ENCODE data around the gene EML4. TPM values are rescaled to one million over a fixed set of nuclear protein-coding genes. Genes with fewer than 3 reads are reported as not detected.

The EML4 gene
- total RNA-seq, 4 donors from 2014 or later = 11.6 to 29.8 (median 22.4) TPM

GRCh38 chr2:42194428-42194827 lies 25.3 kb downstream of the EML4 start:
- 92 to 97% methylated on average over 4 of the region's 4 CpGs for WGBS, 2 donors
- Histone ChIP-seq H3K4me1 (peaks cover 3 to 31% (median 3%) of the 10 kb centered on the region in 3 donors), H3K4me3 (no peak overlapping the region), H3K27me3 (no peaks in the 10 kb centered on the region), H3K27ac (no peak overlapping the region), H3K9me3 (no peaks in the 10 kb centered on the region), H3K36me3 (no peaks in the 10 kb centered on the region)
- intact Hi-C loops (cut with DNase I) = no loop called here
- TF ChIP-seq, protein P1, sequence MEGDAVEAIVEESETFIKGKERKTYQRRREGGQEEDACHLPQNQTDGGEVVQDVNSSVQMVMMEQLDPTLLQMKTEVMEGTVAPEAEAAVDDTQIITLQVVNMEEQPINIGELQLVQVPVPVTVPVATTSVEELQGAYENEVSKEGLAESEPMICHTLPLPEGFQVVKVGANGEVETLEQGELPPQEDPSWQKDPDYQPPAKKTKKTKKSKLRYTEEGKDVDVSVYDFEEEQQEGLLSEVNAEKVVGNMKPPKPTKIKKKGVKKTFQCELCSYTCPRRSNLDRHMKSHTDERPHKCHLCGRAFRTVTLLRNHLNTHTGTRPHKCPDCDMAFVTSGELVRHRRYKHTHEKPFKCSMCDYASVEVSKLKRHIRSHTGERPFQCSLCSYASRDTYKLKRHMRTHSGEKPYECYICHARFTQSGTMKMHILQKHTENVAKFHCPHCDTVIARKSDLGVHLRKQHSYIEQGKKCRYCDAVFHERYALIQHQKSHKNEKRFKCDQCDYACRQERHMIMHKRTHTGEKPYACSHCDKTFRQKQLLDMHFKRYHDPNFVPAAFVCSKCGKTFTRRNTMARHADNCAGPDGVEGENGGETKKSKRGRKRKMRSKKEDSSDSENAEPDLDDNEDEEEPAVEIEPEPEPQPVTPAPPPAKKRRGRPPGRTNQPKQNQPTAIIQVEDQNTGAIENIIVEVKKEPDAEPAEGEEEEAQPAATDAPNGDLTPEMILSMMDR (IDR thresholded peaks at IDR 0.05) = no peak
- no peak for TF ChIP-seq POLR2A (IDR thresholded peaks at IDR 0.05)
- DNase-seq = no peak

DNA sequence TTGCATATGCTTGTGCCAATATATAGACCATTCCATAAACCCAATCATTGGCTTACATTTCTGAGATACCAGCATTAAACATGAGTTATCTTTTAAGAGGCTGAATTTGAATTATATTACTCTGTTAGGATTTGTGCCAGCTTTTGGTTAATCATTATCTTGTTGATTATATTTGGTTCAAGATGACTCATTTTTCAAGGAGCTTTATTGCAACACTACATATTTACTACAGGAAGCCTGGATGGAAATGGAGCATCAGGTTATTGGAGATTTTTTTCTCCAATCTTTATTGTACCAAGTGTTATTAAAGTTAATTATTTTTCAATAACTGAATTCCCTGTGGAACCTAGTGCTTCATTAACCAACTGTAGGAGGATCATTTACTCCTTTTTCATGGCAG lies 26.4 kb downstream of the EML4 start:
- H3K4me3 ChIP-seq = no peak overlapping the region
- H3K9me3 ChIP-seq = no peaks in the 10 kb centered on the region
- intact Hi-C loops (cut with DNase I) = no loop called here
- H3K36me3 ChIP-seq = no peaks in the 10 kb centered on the region
- DNase-seq = no peak
- peaks cover 3 to 37% (median 3%) of the 10 kb centered on the region in 3 donors for H3K4me1 ChIP-seq
- H3K27me3 ChIP-seq = no peaks in the 10 kb centered on the region
- no peak for TF ChIP-seq POLR2A (IDR thresholded peaks at IDR 0.05)
- TF ChIP-seq, protein P1 (IDR thresholded peaks at IDR 0.05) = no peak
- H3K27ac ChIP-seq = no peak overlapping the region

DNA sequence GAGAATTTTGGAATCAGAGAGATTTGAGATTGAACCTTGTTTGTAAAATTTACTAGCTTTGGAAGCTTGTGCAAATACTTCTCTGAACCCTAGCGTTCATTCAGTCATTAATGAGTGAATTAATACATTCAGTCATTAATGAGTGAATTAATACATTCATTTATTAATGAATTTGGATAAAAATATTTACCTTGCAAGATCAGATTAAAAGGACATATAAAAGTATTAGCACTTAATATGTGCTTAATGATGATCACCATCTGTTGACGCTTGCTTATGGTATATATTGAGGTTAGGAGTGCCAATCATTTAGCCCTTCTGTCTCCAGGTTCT lies 26.9 kb downstream of the EML4 start:
- Histone ChIP-seq H3K4me3 (no peak overlapping the region), H3K27me3 (no peaks in the 10 kb centered on the region), H3K36me3 (no peaks in the 10 kb centered on the region), H3K27ac (no peak overlapping the region), H3K9me3 (no peaks in the 10 kb centered on the region), H3K4me1 (peaks cover 3 to 39% (median 3%) of the 10 kb centered on the region in 3 donors)
- WGBS, 2 donors = 92 to 100% methylated on average over 2 of the region's 2 CpGs
- no peak for DNase-seq
- TF ChIP-seq, protein P1 (IDR thresholded peaks at IDR 0.05) = no peak
- no peak for TF ChIP-seq POLR2A (IDR thresholded peaks at IDR 0.05)
- intact Hi-C loops (cut with DNase I) = no loop called here

- no peak for DNase-seq
- intact Hi-C loops (cut with DNase I) = no loop called here
- WGBS, 2 donors = 82 to 86% methylated on average over 9 of the region's 9 CpGs
Observed at GRCh38 chr2:42196403-42197267, 27.5 kb downstream of the EML4 start.

DNA sequence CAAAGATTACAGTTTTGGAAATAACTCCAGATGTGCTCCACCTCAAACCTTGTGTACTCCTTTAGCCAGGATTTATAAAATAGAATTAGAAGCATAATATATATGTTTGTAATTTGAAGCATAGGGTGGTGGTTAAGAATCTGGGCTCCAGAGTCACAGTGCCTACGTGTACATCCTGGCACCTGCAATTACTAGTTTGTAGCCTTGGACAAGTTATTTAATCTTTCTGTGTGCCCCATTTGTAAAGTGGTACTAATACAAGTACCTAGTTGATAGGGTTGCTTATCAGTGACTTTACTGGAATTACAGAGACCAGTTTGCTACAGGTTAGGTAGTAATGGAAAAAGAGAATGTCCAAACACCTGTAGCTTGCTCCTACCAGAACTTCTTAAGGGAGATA lies 28.6 kb downstream of the EML4 start:
- H3K36me3 ChIP-seq = no peaks in the 10 kb centered on the region
- no peaks in the 10 kb centered on the region for H3K27me3 ChIP-seq
- peaks cover 3 to 38% (median 3%) of the 10 kb centered on the region in 3 donors for H3K4me1 ChIP-seq
- 35 to 95% methylated on average over 1 of the region's 1 CpG for WGBS, 2 donors
- DNase-seq = no peak
- H3K4me3 ChIP-seq = no peak overlapping the region
- H3K27ac ChIP-seq = no peak overlapping the region
- TF ChIP-seq, protein P1 (IDR thresholded peaks at IDR 0.05) = no peak
- TF ChIP-seq POLR2A (IDR thresholded peaks at IDR 0.05) = no peak
- no peaks in the 10 kb centered on the region for H3K9me3 ChIP-seq
- intact Hi-C loops (cut with DNase I) = no loop called here

More at GRCh38 chr2:42196403-42197267, 27.5 kb downstream of the EML4 start:
- H3K27ac ChIP-seq = no peak overlapping the region
- H3K4me3 ChIP-seq = no peak overlapping the region
- peaks cover 3 to 39% (median 3%) of the 10 kb centered on the region in 3 donors for H3K4me1 ChIP-seq
- H3K27me3 ChIP-seq = no peaks in the 10 kb centered on the region
- no peaks in the 10 kb centered on the region for H3K9me3 ChIP-seq
- TF ChIP-seq, protein P1 (IDR thresholded peaks at IDR 0.05) = peak in 5 of 6 experiments; percentile 31 to 58 (median 40)
- no peak for TF ChIP-seq POLR2A (IDR thresholded peaks at IDR 0.05)
- no peaks in the 10 kb centered on the region for H3K36me3 ChIP-seq
